B cell (primary cell): ENCODE results near the gene RAB2B.

Experiments
- EZH2 ChIP-seq: IDR thresholded peaks from 2 replicates; pipeline ENCODE4 v1.6.1; 2012; ENCODE audit warnings: borderline replicate concordance, low read depth, mild to moderate bottlenecking, moderate library complexity, low read length; ENCODE audit not compliant: insufficient read depth, poor library complexity, severe bottlenecking
- TF ChIP-seq, protein P1 (sequence below): fragments of 200-600 bp; IDR thresholded peaks from one replicate; pipeline ENCODE4 v1.8.0; 2022; ENCODE audit warnings: antibody characterized with exemption, mild to moderate bottlenecking

DNA sequence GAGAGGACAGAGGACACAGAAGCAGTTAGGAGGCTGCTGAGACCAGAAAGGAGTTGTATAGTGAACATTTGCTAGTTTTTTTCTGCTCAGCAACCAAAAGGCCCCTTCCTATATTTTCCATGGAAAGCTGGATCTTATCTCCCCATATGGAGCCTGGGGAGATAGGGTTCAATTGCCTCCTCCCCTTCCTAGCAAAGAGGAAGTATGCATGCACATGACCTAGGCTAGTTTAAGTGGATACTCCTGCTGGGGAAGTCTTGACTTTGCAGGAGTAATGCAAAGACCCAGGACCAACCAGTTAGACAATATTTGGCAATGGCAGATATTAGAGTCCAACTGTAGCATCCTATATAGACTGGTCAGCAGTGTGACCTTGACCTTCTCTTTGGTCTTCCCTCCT is 35.9 kb downstream of the RAB2B start:
- TF ChIP-seq, protein P1, sequence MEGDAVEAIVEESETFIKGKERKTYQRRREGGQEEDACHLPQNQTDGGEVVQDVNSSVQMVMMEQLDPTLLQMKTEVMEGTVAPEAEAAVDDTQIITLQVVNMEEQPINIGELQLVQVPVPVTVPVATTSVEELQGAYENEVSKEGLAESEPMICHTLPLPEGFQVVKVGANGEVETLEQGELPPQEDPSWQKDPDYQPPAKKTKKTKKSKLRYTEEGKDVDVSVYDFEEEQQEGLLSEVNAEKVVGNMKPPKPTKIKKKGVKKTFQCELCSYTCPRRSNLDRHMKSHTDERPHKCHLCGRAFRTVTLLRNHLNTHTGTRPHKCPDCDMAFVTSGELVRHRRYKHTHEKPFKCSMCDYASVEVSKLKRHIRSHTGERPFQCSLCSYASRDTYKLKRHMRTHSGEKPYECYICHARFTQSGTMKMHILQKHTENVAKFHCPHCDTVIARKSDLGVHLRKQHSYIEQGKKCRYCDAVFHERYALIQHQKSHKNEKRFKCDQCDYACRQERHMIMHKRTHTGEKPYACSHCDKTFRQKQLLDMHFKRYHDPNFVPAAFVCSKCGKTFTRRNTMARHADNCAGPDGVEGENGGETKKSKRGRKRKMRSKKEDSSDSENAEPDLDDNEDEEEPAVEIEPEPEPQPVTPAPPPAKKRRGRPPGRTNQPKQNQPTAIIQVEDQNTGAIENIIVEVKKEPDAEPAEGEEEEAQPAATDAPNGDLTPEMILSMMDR, result no peak
- TF ChIP-seq EZH2, result no peak
